ENCODE data around the gene C10orf95. TPM values are rescaled to one million over a fixed set of nuclear protein-coding genes. Genes with fewer than 3 reads are reported as not detected.
A peak's percentile ranks its signal among the peaks of the same experiment; 100 is the strongest.
"Not testable (repeated sequence)": the region's sequence is repeated elsewhere in the genome, so short reads cannot be mapped to it uniquely, and the experiment has no call there.

Gene C10orf95
- polyA plus RNA-seq, 1 donor from 2014 or later = 0.70 TPM

GRCh38 chr10:102454662-102455487, 3.5 kb upstream of the C10orf95 start:
- Mint-ChIP-seq H3K4me3 (peak overlapping the region in 1 of 4 donors; percentile 55), H3K4me1 (peaks cover 4 to 15% (median 5%) of the 10 kb centered on the region in 3 donors)
- not testable (repeated sequence) for H3K9me3 Mint-ChIP-seq, H3K36me3 Mint-ChIP-seq, H3K27me3 Mint-ChIP-seq, H3K27ac Mint-ChIP-seq

- Mint-ChIP-seq H3K27ac (no peak overlapping the region), H3K9me3 (no peaks in the 10 kb centered on the region), H3K36me3 (peaks cover 2% of the 10 kb centered on the region), H3K4me3 (no peak overlapping the region), H3K4me1 (peaks cover 10 to 22% (median 12%) of the 10 kb centered on the region in 3 donors), H3K27me3 (no peaks in the 10 kb centered on the region)
These were observed 2.2 kb upstream of the C10orf95 start for GRCh38 chr10:102453502-102453901.

GRCh38 chr10:102452672-102453340, 1.5 kb upstream of the C10orf95 start:
- peaks cover 2% of the 10 kb centered on the region for H3K36me3 Mint-ChIP-seq
- H3K27ac Mint-ChIP-seq = no peak overlapping the region
- no peaks in the 10 kb centered on the region for H3K27me3 Mint-ChIP-seq
- peak overlapping the region in 2 of 4 donors; percentile 80 to 97 for H3K4me3 Mint-ChIP-seq
- H3K4me1 Mint-ChIP-seq = peaks cover 10 to 22% (median 12%) of the 10 kb centered on the region in 3 donors
- no peaks in the 10 kb centered on the region for H3K9me3 Mint-ChIP-seq

GRCh38 chr10:102450374-102451104, 804 bp downstream of the C10orf95 start:
- no peaks in the 10 kb centered on the region for H3K9me3 Mint-ChIP-seq

GRCh38 chr10:102450124-102450373, 1.3 kb downstream of the C10orf95 start:
- Mint-ChIP-seq H3K9me3 (no peaks in the 10 kb centered on the region), H3K27me3 (no peaks in the 10 kb centered on the region), H3K27ac (peak overlapping the region; percentile 95 to 99 (median 97)), H3K4me1 (peaks cover 8 to 18% (median 10%) of the 10 kb centered on the region in 3 donors), H3K4me3 (peak overlapping the region; percentile 95 to 99 (median 98)), H3K36me3 (peaks cover 2% of the 10 kb centered on the region)

More at GRCh38 chr10:102450374-102451104, 804 bp downstream of the C10orf95 start:
- Mint-ChIP-seq H3K4me3 (peak overlapping the region; percentile 95 to 99 (median 98)), H3K27me3 (no peaks in the 10 kb centered on the region), H3K27ac (peak overlapping the region; percentile 95 to 99 (median 97)), H3K4me1 (peaks cover 8 to 18% (median 10%) of the 10 kb centered on the region in 3 donors), H3K36me3 (peaks cover 2% of the 10 kb centered on the region)

- H3K27ac Mint-ChIP-seq = peak overlapping the region; percentile 95 to 99 (median 97)
- no peaks in the 10 kb centered on the region for H3K27me3 Mint-ChIP-seq
- H3K4me1 Mint-ChIP-seq = peaks cover 8 to 18% (median 10%) of the 10 kb centered on the region in 3 donors
- H3K4me3 Mint-ChIP-seq = peak overlapping the region; percentile 95 to 99 (median 98)
- peaks cover 2% of the 10 kb centered on the region for H3K36me3 Mint-ChIP-seq
- H3K9me3 Mint-ChIP-seq = no peaks in the 10 kb centered on the region
These were observed 1.8 kb downstream of the C10orf95 start for GRCh38 chr10:102449321-102450123.

GRCh38 chr10:102444851-102445250, 6.5 kb downstream of the C10orf95 start:
- no peaks in the 10 kb centered on the region for H3K9me3 Mint-ChIP-seq
- H3K4me1 Mint-ChIP-seq = peaks cover 4 to 8% (median 6%) of the 10 kb centered on the region in 3 donors
- H3K4me3 Mint-ChIP-seq = no peak overlapping the region
- H3K27ac Mint-ChIP-seq = no peak overlapping the region
- H3K27me3 Mint-ChIP-seq = no peaks in the 10 kb centered on the region
- H3K36me3 Mint-ChIP-seq = no peaks in the 10 kb centered on the region

- Mint-ChIP-seq H3K9me3 (no peaks in the 10 kb centered on the region), H3K27ac (no peak overlapping the region), H3K4me3 (no peak overlapping the region), H3K36me3 (no peaks in the 10 kb centered on the region), H3K27me3 (peaks cover 2% of the 10 kb centered on the region), H3K4me1 (peaks cover 0 to 9% (median 6%) of the 10 kb centered on the region in 3 donors)
These were observed 13.0 kb downstream of the C10orf95 start for GRCh38 chr10:102438374-102438773.

- Mint-ChIP-seq H3K27me3 (peaks cover 2% of the 10 kb centered on the region), H3K27ac (no peak overlapping the region), H3K36me3 (no peaks in the 10 kb centered on the region), H3K9me3 (no peaks in the 10 kb centered on the region), H3K4me3 (peak overlapping the region in 1 of 4 donors; percentile 2), H3K4me1 (peaks cover 3 to 11% (median 10%) of the 10 kb centered on the region in 3 donors)
These were observed 13.8 kb downstream of the C10orf95 start for GRCh38 chr10:102437515-102437914.

- Mint-ChIP-seq H3K4me1 (peaks cover 6 to 18% (median 14%) of the 10 kb centered on the region in 3 donors), H3K27ac (no peak overlapping the region), H3K4me3 (peak overlapping the region in 3 of 4 donors; percentile 4 to 88 (median 44)), H3K36me3 (no peaks in the 10 kb centered on the region), H3K9me3 (no peaks in the 10 kb centered on the region), H3K27me3 (peaks cover 2% of the 10 kb centered on the region)
These were observed 15.0 kb downstream of the C10orf95 start for GRCh38 chr10:102436312-102436711.

- Mint-ChIP-seq H3K36me3 (no peaks in the 10 kb centered on the region), H3K27me3 (peaks cover 2% of the 10 kb centered on the region), H3K27ac (no peak overlapping the region), H3K4me1 (peaks cover 6 to 18% (median 14%) of the 10 kb centered on the region in 3 donors), H3K9me3 (no peaks in the 10 kb centered on the region), H3K4me3 (peak overlapping the region; percentile 25 to 90 (median 55))
These were observed 15.7 kb downstream of the C10orf95 start for GRCh38 chr10:102435529-102436233.

GRCh38 chr10:102435133-102435497, 16.2 kb downstream of the C10orf95 start:
- H3K36me3 Mint-ChIP-seq = no peaks in the 10 kb centered on the region
- H3K4me3 Mint-ChIP-seq = peak overlapping the region; percentile 25 to 90 (median 55)

GRCh38 chr10:102434394-102435132, 16.8 kb downstream of the C10orf95 start:
- Mint-ChIP-seq H3K27ac (peak overlapping the region in 2 of 3 donors; percentile 29 to 54), H3K9me3 (no peaks in the 10 kb centered on the region), H3K4me1 (peaks cover 6 to 18% (median 14%) of the 10 kb centered on the region in 3 donors), H3K4me3 (peak overlapping the region in 1 of 4 donors; percentile 40), H3K27me3 (peaks cover 2% of the 10 kb centered on the region), H3K36me3 (no peaks in the 10 kb centered on the region)

More at GRCh38 chr10:102435133-102435497, 16.2 kb downstream of the C10orf95 start:
- Mint-ChIP-seq H3K27ac (peak overlapping the region in 2 of 3 donors; percentile 29 to 54), H3K9me3 (no peaks in the 10 kb centered on the region), H3K4me1 (peaks cover 6 to 18% (median 14%) of the 10 kb centered on the region in 3 donors), H3K27me3 (peaks cover 2% of the 10 kb centered on the region)
